K562 (cell line): ENCODE data around the gene STX1B. TPM values are rescaled to one million over a fixed set of nuclear protein-coding genes. Genes with fewer than 3 reads are reported as not detected.
A peak's percentile ranks its signal among the peaks of the same experiment; 100 is the strongest.

Experiments used
- CBX3 ChIP-seq, 2 experiments: IDR thresholded peaks; 1 replicate in 1 of 2; 2 replicates in 1 of 2; pipeline ENCODE4 v1.6.1; 2012; ENCODE audit warnings: inconsistent platforms in 2 of 2, low read length in 2 of 2, borderline replicate concordance in 1 of 2, control low read depth in 1 of 2
- ELF2 ChIP-seq: fragments of 250-450 bp; sonication (Bioruptor Pico); IDR thresholded peaks from 2 replicates; pipeline ENCODE4 v1.5.0; 2021; ENCODE audit warnings: mild to moderate bottlenecking
- EP300 ChIP-seq: IDR thresholded peaks from 2 replicates; pipeline ENCODE4 v1.6.1; 2012; ENCODE audit warnings: low read length, improper control_type of control experiment
- ETV1 ChIP-seq: fragments of 450-650 bp; conservative IDR thresholded peaks from 2 replicates; pipeline ENCODE4 v1.6.1; 2016; ENCODE audit warnings: missing genetic modification characterization, control low read depth, low read depth, missing compliant biosample characterization
- HDAC2 ChIP-seq: fragments of 450-650 bp; IDR thresholded peaks from 2 replicates; pipeline ENCODE4 v1.6.1; 2016; ENCODE audit warnings: mild to moderate bottlenecking
- KDM4B ChIP-seq, 2 experiments: fragments of 450-650 bp in 1 of 2; sonication (generic) in 1 of 2; IDR thresholded peaks; 2 replicates each; pipeline ENCODE4 v1.6.1; 2016 to 2017; ENCODE audit warnings: borderline replicate concordance in 2 of 2, antibody characterized with exemption in 1 of 2, low read depth in 1 of 2, mild to moderate bottlenecking in 1 of 2
- MYBL2 ChIP-seq, 2 experiments: fragments of 450-650 bp in 1 of 2; sonication (generic) in 1 of 2; formaldehyde crosslinking in 1 of 2; IDR thresholded peaks; 2 replicates each; pipeline versions ENCODE4 v1.6.1 to v1.8.1; 2017 to 2022; ENCODE audit warnings: borderline replicate concordance in 1 of 2, inconsistent platforms in 1 of 2, low read depth in 1 of 2, mild to moderate bottlenecking in 1 of 2, missing genetic modification reagents in 1 of 2, moderate library complexity in 1 of 2
- NUFIP1 ChIP-seq: fragments of 450-650 bp; IDR thresholded peaks from 2 replicates; pipeline ENCODE4 v1.6.1; 2018; ENCODE audit not compliant: partially characterized antibody
- OTX1 ChIP-seq: fragments of 450-650 bp; formaldehyde crosslinking; IDR thresholded peaks from 2 replicates; pipeline ENCODE4 v1.4.0; 2022; ENCODE audit warnings: mild to moderate bottlenecking
- PRPF4 ChIP-seq: fragments of 200-400 bp; formaldehyde crosslinking; IDR thresholded peaks from one replicate; pipeline ENCODE4 v1.6.1; 2017; ENCODE audit warnings: low read length, low read depth, mild to moderate bottlenecking; ENCODE audit not compliant: insufficient read depth, poor library complexity, severe bottlenecking
- TAF9B ChIP-seq: fragments of 450-650 bp; IDR thresholded peaks from 2 replicates; pipeline ENCODE4 v1.6.1; 2018; ENCODE audit warnings: mild to moderate bottlenecking; ENCODE audit not compliant: partially characterized antibody
- TBP ChIP-seq: optimal IDR thresholded peaks from 2 replicates; pipeline ENCODE3; 2011; ENCODE audit warnings: low read depth, low read length, improper control_type of control experiment
- ZNF324 ChIP-seq: fragments of 250-450 bp; sonication (Bioruptor Pico); IDR thresholded peaks from 2 replicates; pipeline ENCODE4 v1.4.0; 2020; ENCODE audit warnings: mild to moderate bottlenecking
- polyA plus RNA-seq, 8 experiments: library from polyadenylated mRNA; depleted of rRNA in 4 of 8; stranded (reverse) in 5 of 8; unstranded in 3 of 8; fragments of >200 nt; fragmentation: Nextera tagmentation in 2 of 8; fragmentation: Illumina TruSeq in 1 of 8; extraction: Ambion mirVana in 2 of 8; extraction: Trizol in 1 of 8; gene quantifications; 2 replicates each; pipeline versions ENCODE4 v1.2.1 to v1.2.3, GENCODE V29; 2011 to 2014; ENCODE audit warnings: inconsistent platforms in 1 of 8, missing spikeins in 1 of 8
- total RNA-seq, 7 experiments: library from RNA; depleted of rRNA in 6 of 7; stranded (reverse); fragments of >200 nt in 6 of 7; fragmentation: Illumina TruSeq in 2 of 7; extraction: Trizol in 2 of 7; gene quantifications; 2 replicates each; pipeline versions ENCODE4 v1.2.1 to v1.2.3, GENCODE V29; 2011 to 2021; ENCODE audit warnings: low replicate concordance in 1 of 7
- TF ChIP-seq, protein P1 (sequence below), 2 experiments: IDR thresholded peaks; 2 replicates each; pipeline ENCODE4 v1.6.1; 2011; ENCODE audit warnings: borderline replicate concordance in 1 of 2, control low read depth in 1 of 2, low read depth in 1 of 2, low read length in 1 of 2, mild to moderate bottlenecking in 1 of 2, mixed read lengths in 1 of 2, moderate library complexity in 1 of 2; ENCODE audit not compliant: insufficient read depth in 1 of 2, insufficient read length in 1 of 2, poor library complexity in 1 of 2, severe bottlenecking in 1 of 2; ENCODE audit errors: extremely low read depth in 1 of 2
- TF ChIP-seq, protein P2 (sequence below), 2 experiments: fragments of 450-650 bp in 1 of 2; sonication (generic) in 1 of 2; formaldehyde crosslinking in 1 of 2; IDR thresholded peaks in 1 of 2; conservative IDR thresholded peaks in 1 of 2; 2 replicates each; pipeline versions ENCODE4 v1.6.1 to v1.8.1; 2016 to 2023; ENCODE audit warnings: mild to moderate bottlenecking in 2 of 2, moderate library complexity in 2 of 2, inconsistent platforms in 1 of 2, missing genetic modification reagents in 1 of 2
- TF ChIP-seq, protein P3 (sequence below): fragments of 450-650 bp; IDR thresholded peaks from 2 replicates; pipeline ENCODE4 v1.7.1; 2018; ENCODE audit warnings: mild to moderate bottlenecking, low read depth; ENCODE audit not compliant: partially characterized antibody
- TF ChIP-seq, protein P4 (sequence below): sonication (generic); formaldehyde crosslinking; IDR thresholded peaks from 2 replicates; pipeline ENCODE4 v1.8.0; 2022; ENCODE audit warnings: missing genetic modification reagents, mild to moderate bottlenecking, borderline replicate concordance

The STX1B gene
- total and polyA plus RNA-seq, 9 of the 15 experiments (the other 6 are each of a cell fraction or from before 2014, with no cell fraction given) = 0.07 to 2.5 (median 0.86) TPM

DNA sequence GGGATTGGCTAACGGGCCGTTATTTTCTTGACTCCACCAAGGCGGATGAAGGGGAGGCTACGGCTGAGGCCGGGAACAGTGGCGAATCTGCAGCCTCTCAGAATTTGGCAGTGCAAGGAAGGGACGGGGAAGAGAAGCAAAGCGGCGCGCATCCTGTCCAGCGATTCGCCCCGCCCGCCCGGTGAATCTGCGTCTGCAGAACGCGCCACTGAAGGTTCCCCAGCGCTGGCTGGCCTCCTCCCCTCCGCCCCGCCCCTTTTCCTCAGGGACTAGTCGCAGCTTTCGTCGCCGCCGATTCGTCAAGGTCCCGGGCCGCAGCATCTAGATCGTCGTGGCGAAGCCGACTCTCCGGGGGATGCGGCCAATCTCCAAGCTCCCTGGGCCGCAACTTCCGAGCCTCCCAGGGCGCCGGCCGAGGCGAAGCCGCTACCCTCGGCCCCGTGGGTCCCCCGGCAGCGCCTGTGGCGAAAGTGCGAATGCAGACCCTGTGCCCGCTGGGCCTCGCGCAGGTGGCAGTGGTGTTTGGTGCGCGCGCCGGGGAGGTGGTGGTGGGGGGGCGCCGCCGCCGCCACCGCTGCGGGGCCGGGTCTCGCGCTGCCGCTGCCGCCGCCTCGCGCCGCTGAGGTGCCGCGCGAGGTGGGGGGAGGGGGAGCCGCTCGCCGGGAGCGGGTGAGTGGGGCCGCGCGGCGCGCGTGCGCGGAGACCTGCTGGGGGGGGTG, 52.8 kb downstream of the STX1B start, which contains the start of gene SETD1A (continued):
- TF ChIP-seq ETV1 (tag) (peak; percentile 85), HDAC2 (no peak), CBX3 (IDR thresholded peaks at IDR 0.05; ENCODE audit: borderline replicate concordance in 1 of 2, low read length in 2 of 2) (0 out of 3 replicates have a peak, but pooled peaks of 1 of the 2 experiments have one; percentile 24), EP300 (peak; percentile 95), TBP (peak; percentile 71), ELF2 (peak; percentile 13; the same call in 1 of the 2 replicates), PRPF4 (peak; percentile 40), MYBL2 (IDR thresholded peaks at IDR 0.05; ENCODE audit: low read depth) (peak; percentile 42; the same call in 1 of the 2 replicates), MYBL2 (CRISPR knock-in tag; IDR thresholded peaks at IDR 0.05; ENCODE audit: borderline replicate concordance) (no peak), TAF9B (peak; percentile 67), KDM4B (IDR thresholded peaks at IDR 0.05; ENCODE audit: borderline replicate concordance in 2 of 2, low read depth in 1 of 2) (peak in 1 of 2 experiments; percentile 44; a peak in 1 of 4 replicates), ZNF324 (CRISPR knock-in tag) (no peak), NUFIP1 (no peak), OTX1 (CRISPR knock-in tag) (peak; percentile 31; the same call in 1 of the 2 replicates)
- TF ChIP-seq, protein P1, sequence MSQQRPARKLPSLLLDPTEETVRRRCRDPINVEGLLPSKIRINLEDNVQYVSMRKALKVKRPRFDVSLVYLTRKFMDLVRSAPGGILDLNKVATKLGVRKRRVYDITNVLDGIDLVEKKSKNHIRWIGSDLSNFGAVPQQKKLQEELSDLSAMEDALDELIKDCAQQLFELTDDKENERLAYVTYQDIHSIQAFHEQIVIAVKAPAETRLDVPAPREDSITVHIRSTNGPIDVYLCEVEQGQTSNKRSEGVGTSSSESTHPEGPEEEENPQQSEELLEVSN (IDR thresholded peaks at IDR 0.05; ENCODE audit: borderline replicate concordance in 1 of 2, extremely low read depth in 1 of 2, insufficient read depth in 1 of 2, insufficient read length in 1 of 2, low read depth in 1 of 2, low read length in 1 of 2, poor library complexity in 1 of 2, severe bottlenecking in 1 of 2) = peak in 1 of 2 experiments; percentile 30
- TF ChIP-seq, protein P2, sequence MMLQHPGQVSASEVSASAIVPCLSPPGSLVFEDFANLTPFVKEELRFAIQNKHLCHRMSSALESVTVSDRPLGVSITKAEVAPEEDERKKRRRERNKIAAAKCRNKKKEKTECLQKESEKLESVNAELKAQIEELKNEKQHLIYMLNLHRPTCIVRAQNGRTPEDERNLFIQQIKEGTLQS (IDR thresholded peaks at IDR 0.05) = no peak
- TF ChIP-seq, protein P2 (CRISPR knock-in tag; conservative IDR thresholded peaks at IDR 0.05) = no peak
- TF ChIP-seq, protein P3, sequence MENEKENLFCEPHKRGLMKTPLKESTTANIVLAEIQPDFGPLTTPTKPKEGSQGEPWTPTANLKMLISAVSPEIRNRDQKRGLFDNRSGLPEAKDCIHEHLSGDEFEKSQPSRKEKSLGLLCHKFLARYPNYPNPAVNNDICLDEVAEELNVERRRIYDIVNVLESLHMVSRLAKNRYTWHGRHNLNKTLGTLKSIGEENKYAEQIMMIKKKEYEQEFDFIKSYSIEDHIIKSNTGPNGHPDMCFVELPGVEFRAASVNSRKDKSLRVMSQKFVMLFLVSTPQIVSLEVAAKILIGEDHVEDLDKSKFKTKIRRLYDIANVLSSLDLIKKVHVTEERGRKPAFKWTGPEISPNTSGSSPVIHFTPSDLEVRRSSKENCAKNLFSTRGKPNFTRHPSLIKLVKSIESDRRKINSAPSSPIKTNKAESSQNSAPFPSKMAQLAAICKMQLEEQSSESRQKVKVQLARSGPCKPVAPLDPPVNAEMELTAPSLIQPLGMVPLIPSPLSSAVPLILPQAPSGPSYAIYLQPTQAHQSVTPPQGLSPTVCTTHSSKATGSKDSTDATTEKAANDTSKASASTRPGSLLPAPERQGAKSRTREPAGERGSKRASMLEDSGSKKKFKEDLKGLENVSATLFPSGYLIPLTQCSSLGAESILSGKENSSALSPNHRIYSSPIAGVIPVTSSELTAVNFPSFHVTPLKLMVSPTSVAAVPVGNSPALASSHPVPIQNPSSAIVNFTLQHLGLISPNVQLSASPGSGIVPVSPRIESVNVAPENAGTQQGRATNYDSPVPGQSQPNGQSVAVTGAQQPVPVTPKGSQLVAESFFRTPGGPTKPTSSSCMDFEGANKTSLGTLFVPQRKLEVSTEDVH = peak; percentile 49
- TF ChIP-seq, protein P4, sequence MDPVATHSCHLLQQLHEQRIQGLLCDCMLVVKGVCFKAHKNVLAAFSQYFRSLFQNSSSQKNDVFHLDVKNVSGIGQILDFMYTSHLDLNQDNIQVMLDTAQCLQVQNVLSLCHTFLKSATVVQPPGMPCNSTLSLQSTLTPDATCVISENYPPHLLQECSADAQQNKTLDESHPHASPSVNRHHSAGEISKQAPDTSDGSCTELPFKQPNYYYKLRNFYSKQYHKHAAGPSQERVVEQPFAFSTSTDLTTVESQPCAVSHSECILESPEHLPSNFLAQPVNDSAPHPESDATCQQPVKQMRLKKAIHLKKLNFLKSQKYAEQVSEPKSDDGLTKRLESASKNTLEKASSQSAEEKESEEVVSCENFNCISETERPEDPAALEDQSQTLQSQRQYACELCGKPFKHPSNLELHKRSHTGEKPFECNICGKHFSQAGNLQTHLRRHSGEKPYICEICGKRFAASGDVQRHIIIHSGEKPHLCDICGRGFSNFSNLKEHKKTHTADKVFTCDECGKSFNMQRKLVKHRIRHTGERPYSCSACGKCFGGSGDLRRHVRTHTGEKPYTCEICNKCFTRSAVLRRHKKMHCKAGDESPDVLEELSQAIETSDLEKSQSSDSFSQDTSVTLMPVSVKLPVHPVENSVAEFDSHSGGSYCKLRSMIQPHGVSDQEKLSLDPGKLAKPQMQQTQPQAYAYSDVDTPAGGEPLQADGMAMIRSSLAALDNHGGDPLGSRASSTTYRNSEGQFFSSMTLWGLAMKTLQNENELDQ (CRISPR knock-in tag) = peak; percentile 71; the same call in 1 of the 2 replicates
